Stimulated activated CD8-positive, alpha-beta memory T cell treated with anti-CD3 and anti-CD28 coated beads, Interleukin-12 subunit alpha, Interleukin-12 subunit beta, amount 100 ng/mL, for 1 hour (primary cell): ENCODE measurements around the gene ALDH16A1.
A peak's percentile ranks its signal among the peaks of the same experiment; 100 is the strongest.
"Not testable (repeated sequence)": the region's sequence is repeated elsewhere in the genome, so short reads cannot be mapped to it uniquely, and the experiment has no call there.

Source experiments
- DNase-seq: peaks from one replicate; pipeline ENCODE4 v3.0.0-alpha.2; 2020; ENCODE audit warnings: low read depth

The ALDH16A1 gene

DNA sequence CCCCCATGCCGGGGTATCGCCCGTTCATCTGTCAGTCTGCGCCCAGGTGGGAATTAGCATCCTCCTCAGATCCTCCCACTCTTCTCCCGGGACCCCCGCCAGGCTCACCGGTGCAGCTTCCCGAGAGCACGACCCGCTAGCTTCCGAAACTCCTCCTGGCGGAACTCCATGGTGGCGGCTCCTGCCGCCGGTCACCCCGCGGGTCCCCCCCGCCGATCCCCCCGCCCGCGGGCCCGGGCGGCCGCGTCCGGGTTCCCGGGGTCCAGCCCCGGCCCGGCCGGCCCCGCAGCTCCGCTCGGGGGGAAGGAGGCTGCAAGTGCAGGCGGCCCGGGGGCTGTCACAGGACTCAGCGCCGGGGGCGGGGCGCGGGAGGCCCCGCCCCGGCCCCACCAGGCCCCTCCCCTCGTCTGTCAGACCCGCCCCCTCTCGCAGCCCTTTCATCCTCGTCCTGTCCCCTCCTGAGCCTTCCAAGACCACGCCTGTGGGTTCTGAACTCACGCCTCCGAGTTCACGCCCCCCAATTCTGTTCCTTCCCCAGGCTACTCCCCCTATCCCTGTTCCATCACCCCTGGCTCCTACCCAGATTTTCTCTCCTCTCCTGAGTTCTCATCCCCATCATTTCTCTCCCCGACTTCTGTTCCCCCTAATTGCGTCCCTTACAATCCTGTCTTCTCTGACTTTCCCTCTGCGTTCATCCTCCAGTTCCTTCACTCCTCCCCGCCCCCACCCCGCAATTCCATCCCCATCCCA is 11.6 kb upstream of the ALDH16A1 start, which contains the start of gene SLC17A7:
TSS of gene SLC17A7 (minus strand) at position 318 of the 750 bp plus-strand sequence. CDS start at position 170, 148 bp downstream.
- DNase-seq: no peak

DNA sequence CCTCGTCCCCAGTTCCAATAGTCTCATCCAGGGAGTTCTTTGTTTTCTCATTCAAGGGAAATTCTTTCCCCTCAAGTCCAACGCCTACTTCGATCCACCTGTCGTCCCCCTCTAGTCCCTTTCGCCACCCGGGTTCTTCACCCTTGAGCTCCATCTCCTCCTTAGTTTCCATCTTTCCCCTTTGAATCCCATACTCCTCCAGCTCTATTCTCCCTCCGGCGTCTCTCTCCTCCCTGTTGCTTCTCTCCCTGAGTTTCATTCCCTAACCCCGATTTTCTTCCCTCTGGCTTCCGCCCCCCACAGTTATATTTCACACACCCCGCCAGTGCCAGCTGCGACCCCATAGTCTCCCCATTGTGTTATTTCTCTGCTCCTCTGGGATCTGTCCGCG is 11.1 kb upstream of the ALDH16A1 start:
- DNase-seq: no peak

DNA sequence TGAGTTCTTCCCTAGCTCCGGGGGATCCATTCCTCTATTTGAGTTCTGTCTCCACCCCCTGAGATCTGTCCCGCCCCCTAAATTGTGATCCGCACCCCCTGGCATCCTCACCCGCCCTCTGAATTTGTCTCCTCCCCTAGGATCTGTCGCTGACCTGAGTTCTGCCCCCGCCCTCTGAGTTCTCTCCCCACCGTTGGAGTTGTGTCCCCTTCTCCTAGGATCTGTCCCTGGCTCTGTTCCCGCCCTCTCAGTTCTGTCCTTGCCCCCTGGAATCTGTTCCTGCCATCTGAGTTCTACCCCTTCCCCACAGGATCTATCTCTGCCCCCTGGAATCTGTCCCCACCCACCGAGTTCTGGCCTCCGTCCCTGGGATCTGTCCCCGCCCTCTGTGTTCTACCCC is 10.7 kb upstream of the ALDH16A1 start:
- DNase-seq: no peak

DNA sequence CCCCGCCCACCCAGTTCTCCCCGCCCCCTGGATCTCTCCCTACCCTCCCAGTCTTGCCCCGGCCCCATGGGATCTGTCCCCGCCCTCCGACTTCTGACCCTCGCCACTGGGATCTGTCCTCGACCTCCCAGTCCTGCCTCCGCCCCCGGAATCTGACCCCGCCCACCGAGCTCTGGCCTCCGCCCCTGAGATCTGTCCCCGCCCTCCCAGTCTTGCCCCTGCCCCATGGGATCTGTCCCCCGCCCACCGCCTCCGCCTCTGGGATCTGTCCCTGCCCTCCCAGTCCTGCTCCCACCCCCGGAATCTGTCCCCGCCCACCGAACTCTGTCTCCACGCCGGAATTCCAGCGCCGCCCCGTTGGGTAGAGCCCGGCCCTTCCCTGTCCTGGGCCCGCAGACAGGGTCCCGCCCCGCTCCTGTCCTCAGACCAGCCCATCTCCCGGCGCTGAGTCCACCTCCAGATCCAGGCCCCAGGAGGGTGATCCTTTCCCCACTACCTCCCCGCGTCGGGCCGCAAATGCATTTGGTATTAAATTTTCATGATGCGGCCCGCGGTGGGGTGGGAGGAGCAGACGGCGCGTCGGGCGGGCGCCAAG is 10.2 kb upstream of the ALDH16A1 start:
- no peak for DNase-seq

DNA sequence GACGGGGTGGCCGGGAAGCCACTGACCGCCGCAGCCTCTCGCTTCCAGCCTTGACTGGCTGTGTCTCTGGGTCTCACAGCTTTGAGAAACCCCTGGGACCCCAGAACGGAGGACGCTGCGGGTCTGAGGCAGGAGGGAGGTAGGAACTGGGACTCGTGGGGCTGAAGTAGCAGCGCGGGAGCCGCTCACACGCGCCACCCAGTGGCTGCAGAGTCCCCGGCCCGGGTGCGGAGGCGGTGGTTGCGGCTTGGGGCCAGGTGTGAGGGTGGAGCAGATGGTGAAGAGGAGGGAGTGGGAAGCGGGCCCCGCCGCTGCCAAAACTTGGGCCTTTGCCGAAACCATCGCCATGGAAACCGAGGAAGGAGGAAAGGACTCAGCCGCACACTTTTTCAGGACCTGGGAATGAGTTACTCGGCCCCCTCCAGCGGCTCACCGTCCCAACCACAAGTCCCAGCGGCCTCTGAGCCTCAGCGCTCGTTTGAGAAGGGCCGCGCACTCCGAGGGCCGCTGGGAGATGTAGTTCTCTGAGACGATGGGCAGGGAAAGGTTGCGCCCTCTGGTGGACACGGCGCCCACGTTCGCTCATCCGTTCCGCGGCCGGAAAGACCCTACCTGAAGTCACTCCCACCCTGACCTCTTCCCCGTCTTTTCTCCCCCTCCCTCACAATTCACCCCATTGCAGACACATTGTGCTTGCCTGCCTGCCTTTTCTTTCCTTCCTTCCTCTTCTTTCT is 9.5 kb upstream of the ALDH16A1 start:
- DNase-seq: peak; percentile 87

DNA sequence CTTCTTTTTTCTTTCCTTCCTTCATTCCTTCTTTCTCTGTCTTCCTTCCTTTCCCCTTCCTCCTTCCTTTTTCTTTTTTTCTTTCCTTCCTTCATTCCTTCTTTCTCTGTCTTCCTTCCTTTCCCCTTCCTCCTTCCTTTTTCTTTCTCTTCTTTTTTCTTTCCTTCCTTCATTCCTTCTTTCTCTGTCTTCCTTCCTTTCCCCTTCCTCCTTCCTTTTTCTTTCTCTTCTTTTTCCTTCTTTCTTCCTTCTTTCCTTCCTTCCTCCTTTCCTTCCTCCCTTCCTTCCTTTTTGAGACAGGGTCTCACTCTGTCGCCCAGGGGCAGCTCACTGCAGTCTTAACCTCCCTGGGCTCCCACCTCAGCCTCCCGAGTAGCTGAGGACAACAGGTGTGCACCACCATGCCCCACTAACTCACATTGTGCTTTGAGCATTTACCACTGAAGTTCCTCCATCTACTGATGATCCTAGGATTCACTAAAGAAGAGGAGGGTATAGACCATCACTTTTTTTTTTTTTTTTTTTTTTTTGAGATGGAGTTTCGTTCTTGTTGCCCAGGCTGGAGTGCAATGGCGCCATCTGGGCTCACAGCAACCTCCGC is 8.8 kb upstream of the ALDH16A1 start:
- not testable (repeated sequence) for DNase-seq

DNA sequence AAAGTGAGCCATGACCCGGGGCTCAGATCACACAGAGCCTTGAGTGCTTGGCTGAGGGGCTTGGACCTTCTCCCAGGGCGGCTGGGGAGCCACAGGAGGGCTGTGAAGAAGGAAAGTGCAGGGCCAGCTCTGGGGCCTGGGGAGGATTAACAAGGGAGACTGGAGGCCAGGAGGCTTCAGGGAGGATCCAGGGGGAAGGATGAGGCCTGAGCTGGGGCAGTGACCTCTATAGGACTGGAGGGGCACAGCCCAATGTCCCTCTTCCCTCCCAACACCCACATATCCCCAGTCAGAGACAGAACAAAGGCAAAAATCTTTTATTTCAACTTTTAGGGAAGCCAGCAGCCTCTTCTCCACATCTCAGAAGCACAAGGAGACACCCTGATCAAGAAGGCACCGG is 7.0 kb upstream of the ALDH16A1 start:
- no peak for DNase-seq

DNA sequence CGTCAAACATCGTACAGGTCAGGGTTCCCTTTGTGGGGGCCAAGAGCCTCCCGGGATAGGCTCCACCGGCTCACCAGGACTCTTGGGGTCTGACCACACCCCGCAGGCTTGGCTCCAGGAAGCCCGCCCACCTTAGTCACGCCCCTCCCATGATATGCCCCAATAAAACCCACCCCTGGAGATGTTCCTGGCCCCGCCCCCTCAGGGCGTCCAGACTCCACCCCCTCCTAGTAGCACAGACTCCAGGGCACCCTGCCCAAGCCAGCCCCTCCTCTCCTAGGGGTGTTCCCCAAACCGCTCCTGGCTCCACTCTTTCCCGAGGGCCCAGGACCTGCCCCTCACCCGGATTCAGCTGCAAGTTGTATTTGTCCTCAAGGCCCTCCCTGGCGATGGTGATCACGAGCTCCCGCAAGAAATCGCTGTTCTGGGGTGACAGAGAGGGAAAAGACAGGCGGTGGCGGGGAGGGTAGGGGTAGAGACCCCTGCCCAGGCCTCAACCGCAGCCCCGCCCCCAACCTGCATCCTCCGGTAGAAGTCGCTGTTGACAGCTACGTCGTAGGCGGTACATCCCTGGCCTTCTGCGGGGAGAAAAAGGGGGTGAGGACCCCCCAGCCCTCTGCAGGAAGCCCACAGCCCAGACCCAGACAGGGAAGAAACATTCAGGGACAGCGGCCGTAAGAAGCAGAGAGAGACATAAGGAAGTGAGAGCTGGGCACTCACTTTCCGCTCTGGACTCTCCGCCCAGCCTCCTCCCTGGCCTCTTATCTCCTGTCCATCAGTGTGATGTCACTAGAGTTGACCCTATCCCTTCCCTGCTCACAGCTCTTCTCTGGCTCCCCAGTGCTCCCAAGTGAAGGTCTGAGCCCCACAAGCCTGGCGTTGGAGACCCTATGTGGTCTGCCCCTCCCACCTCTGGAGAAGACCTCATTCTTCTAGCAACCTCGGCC is 5.3 kb upstream of the ALDH16A1 start:
- no peak for DNase-seq

DNA sequence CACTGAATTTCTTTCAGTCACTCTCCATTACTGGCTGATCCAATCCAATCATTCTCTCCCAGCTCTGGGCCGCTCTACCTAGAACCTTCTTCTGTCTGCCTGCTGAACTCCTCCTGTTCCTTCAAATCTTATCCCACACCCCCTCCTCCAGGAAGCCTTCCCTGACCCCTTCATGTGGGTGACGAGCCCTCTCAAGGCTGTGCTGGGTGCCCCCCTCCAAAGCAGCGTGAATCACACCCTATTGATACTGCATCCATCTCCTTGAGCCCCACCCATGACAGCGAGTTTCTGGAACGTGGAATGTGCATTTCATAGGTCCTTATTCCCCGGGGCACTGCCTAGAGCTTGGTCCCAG is 4.6 kb upstream of the ALDH16A1 start:
- DNase-seq: no peak

DNA sequence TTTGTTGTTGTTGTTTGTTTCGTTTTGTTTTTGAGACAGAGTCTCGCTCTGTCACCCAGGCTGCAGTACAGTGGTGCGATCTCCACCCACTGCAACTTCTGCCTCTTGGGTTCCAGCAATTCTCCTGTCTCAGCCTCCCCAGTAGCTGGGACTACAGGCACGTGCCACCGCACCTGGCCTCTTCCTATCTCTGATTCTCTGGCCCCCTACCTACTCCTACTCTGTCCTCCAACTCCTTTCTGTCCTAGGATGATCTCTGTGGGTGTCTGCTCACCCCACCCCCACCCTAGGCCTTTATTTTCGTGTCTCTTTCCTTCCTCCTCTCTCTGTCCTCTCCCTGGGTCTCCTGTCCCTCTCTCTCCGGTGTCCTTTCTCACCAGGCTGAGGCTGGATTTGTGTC is 2.6 kb upstream of the ALDH16A1 start:
- DNase-seq: no peak

DNA sequence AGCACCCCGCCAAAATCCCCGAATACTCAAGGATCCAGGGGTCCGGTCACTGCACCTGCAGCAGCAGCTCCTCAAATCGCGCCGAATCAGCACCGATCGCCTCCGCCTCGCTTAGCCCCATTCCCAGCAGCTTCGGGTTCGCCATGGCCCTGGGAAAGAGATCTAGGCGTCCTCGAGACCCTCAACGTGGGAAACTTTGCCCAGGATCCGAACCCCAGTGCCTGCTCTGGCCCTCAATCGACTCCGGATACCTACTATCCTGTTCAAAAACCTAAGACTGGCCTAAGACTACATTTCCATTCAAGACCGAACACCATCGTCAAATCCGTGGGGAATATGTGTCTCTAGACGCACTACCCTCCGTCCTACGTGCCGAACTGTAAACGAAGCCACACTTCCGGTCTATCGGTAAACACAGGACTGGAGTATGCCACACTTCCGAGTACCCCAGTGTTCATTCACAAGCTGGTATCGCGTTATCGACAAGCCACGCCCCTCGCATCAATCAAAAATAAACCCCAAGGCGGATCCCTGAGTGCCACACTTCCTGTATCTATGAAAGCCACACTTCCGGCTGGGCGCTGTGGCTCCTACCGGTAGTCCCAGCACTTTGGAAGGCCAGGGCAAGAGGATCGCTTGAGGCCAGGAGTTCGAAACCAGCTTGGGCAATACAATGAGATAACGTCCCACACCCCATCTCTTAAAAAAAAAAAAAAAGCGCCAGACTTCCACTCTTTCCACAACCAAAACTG is 1.4 kb upstream of the ALDH16A1 start, which contains the start of gene PIH1D1:
TSS of gene PIH1D1 (minus strand) at position 385 of the 752 bp plus-strand sequence. CDS start at position 145, 240 bp downstream.
- DNase-seq: peak; percentile 91

DNA sequence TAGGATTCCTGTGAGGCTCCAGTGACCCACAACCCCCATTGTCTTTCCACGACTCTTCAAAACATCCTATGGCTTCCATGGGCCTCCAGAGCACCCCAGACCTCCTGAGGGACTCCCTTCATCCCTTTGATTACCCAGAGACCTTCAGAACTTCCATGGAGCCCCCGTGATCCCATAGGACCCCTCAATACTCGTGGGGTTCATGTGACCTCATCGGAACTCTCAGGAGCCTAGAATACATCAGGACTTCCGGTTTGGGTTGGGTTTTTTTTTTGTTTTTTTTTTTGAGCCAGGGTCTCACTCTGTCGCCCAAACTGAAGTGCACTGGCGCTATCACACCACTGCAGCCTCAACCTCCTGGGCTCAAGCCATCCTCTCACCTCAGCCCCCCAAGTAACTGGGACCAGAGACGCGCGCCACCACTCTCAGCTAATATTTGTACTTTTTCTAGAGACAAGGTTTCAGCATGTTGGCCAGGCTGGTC is 774 bp downstream of the ALDH16A1 start:
- DNase-seq: no peak

DNA sequence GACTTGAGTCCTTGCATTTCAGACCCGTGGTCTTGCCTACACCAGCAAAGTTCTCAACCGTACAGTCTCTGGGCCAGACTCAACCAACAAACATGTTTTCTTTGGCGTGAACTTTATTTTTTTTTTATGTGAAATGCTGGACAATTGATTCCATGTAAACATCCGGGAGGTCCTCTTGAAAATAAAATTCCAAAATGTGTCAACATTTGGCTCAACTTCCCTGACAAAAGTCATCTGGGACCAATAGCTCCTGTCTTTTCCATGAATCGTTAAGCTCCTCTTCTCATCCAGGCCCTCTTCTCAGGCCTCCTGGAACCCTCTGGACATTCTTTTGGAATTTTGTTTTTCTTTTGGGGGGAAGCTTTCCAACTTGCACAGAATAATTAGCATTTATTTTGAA is 2.7 kb downstream of the ALDH16A1 start:
- no peak for DNase-seq

DNA sequence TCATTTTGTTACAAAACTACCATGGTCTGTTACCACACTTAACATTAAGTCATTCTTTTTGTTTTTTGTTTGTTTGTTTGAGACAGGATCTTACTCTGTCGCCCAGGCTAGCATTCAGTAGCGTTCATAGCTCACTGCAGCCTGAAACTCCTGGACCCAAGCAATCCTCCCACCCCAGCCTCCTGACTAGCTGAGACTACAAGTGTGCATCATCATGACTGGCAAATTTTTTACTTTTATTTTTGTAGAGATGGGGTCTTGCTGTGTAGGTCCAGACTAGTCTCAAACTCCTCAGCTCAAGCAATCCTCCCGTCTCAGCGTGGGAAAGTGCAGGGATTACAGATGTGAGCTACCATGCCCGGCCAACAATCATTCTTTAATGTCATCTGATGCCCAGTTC is 3.3 kb downstream of the ALDH16A1 start:
- no peak for DNase-seq

DNA sequence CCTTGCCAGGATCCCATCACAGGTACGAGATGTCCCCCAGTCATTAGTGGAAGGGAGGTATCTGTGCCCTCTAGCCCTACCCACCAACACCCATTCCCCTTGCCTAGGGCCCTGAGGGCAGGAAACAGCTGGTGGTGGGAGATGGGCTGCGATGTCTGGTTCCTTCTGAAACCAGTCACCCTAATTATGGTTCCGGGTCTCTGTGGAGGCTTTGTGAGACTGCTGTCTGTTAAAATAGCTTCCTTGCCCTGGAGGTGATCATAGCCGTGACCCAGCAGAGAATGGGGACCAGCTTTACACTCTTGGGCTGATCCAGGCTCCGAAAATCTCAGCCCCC is 5.5 kb downstream of the ALDH16A1 start:
- no peak for DNase-seq

DNA sequence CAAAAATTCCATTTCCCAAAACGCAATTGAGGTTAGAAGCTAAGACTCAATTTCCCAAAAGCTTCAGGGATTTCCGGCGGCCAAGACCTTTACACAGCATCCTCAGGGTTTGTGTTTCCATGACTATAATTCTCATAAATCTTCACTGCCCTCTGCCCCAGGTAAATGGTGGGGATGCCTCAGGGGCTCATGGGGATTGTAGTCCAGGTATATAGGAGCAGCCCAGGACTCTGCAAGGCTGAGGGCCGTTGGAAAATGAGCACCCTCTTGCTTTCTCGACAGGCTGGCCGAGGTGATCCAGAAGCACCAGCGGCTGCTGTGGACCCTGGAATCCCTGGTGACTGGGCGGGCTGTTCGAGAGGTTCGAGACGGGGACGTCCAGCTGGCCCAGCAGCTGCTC is 6.4 kb downstream of the ALDH16A1 start:
- DNase-seq: no peak

DNA sequence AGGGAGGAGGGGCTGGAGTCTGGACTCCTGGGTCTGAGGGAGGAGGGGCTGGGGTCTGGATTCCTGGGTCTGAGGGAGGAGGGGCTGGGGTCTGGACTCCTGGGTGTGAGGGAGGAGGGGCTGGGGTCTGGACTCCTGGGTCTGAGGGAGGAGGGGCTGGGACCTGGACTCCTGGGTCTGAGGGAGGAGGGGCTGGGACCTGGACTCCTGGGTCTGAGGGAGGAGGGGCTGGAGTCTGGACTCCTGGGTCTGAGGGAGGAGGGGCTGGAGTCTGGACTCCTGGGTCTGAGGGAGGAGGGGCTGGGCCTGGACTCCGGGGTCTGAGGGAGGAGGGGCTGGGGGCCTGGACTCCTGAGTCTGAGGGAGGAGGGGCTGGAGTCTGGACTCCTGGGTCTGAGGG is 8.1 kb downstream of the ALDH16A1 start:
- not testable (repeated sequence) for DNase-seq

DNA sequence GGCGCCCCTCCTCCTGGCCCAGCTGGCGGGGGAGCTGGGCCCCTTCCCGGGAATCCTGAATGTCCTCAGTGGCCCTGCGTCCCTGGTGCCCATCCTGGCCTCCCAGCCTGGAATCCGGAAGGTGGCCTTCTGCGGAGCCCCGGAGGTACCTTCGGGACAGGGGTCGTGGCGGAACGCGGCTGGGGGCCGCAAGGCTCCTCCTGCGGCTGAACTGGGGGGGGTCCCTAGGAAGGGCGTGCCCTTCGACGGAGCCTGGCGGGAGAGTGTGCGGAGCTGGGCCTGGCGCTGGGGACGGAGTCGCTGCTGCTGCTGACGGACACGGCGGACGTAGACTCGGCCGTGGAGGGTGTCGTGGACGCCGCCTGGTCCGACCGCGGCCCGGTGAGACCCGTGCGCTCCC is 8.6 kb downstream of the ALDH16A1 start:
- DNase-seq: no peak

DNA sequence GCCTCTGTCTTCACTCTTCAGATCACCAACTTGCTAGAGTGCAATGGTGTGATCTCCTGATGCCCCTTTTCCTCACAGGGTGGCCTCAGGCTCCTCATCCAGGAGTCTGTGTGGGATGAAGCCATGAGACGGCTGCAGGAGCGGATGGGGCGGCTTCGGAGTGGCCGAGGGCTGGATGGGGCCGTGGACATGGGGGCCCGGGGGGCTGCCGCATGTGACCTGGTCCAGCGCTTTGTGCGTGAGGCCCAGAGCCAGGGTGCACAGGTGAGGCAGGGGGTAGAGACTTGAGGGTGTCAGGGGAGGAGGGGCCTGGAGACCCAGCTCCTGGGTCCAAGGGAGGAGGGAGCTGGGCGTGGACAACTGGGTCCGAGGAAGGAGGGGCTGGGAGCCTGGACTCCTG is 9.5 kb downstream of the ALDH16A1 start:
- no peak for DNase-seq

DNA sequence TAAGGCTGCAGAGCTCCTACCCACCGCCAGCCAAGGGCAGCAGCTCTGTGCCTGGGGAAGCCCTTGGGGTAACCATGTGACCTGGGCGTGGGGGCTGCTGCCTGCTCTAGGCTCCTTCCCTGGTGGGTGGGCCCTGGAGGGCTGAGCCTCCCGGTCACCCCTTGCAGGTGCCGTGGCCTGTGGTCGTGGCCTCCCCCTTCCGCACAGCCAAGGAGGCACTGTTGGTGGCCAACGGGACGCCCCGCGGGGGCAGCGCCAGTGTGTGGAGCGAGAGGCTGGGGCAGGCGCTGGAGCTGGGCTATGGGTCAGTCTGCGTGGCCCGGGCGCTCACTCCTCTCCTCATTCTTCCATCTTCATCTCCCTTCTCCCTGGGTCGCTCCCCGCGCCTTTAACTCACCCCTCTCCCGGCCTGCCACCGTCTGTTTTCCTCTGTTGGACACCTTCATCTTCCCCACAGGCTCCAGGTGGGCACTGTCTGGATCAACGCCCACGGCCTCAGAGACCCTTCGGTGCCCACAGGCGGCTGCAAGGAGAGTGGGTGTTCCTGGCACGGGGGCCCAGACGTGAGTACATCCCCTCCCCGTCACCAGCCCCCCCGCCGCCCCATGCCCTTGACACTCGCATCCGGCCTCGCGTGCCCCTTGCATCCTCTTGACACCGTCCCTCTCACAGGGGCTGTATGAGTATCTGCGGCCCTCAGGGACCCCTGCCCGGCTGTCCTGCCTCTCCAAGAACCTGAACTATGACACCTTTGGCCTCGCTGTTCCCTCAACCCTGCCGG is 11.1 kb downstream of the ALDH16A1 start:
- DNase-seq: no peak
